IPS-18a (cell line): ENCODE data around the gene NF1.
A peak's percentile ranks its signal among the peaks of the same experiment; 100 is the strongest.
"Not testable (repeated sequence)": the region's sequence is repeated elsewhere in the genome, so short reads cannot be mapped to it uniquely, and the experiment has no call there.

Source experiments
- H3K27ac ChIP-seq: one replicate; pipeline ENCODE4 v1.5.1; 2013; ENCODE audit warnings: low read length
- H3K27me3 ChIP-seq: one replicate; pipeline ENCODE4 v1.6.1; 2013; ENCODE audit warnings: mild to moderate bottlenecking, low read length; ENCODE audit not compliant: control insufficient read depth, insufficient read depth
- H3K36me3 ChIP-seq: one replicate; pipeline ENCODE4 v1.6.1; 2013; ENCODE audit warnings: low read depth, low read length; ENCODE audit not compliant: control insufficient read depth
- H3K4me1 ChIP-seq: one replicate; pipeline ENCODE4 v1.6.1; 2013; ENCODE audit warnings: low read depth, low read length; ENCODE audit not compliant: control insufficient read depth
- H3K4me3 ChIP-seq: one replicate; pipeline ENCODE4 v1.5.1; 2013; ENCODE audit warnings: low read length
- H3K9ac ChIP-seq: one replicate; pipeline ENCODE4 v1.6.1; 2013; ENCODE audit warnings: mild to moderate bottlenecking, low read length, moderate library complexity
- H3K9me3 ChIP-seq: one replicate; pipeline ENCODE4 v1.6.1; 2013; ENCODE audit warnings: low read depth, low read length; ENCODE audit not compliant: control insufficient read depth

The NF1 gene

DNA sequence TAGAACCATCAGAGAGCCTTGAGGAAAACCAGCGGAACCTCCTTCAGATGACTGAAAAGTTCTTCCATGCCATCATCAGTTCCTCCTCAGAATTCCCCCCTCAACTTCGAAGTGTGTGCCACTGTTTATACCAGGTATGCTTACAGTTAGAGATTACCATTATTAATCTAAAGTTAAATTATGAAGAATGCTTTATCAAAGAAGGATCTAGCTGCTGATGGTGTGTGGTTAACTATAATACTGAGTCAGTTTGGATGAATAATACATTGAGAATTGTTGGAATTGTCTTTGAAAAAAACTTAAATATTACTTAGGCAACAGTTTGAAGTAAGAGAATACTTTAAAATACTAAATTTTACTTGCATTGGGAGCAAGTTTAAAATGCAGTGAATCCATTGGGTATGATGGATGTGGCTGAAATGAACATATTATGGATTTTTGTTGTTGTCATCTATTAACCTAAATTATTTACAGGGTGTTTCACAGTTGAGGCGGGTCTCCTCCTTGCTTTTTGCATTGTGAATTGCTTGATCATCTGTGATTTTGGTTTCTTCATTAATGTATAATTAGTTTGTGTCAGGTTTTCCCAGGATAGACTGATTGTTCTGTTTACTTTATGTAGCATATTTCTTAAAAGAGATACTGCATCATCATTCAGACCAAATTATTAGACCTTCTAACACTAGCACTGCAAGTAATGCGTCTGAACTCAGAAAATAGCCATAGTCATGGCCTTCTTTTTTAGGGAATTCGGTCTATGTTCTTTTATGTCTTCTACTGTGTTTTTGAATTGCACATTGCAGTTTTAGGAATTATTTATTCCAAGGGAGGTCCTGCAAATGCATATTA is 154.4 kb downstream of the NF1 start:
- no peak overlapping the region for H3K9ac ChIP-seq
- no peak overlapping the region for H3K4me3 ChIP-seq
- no peaks in the 10 kb centered on the region for H3K9me3 ChIP-seq
- H3K4me1 ChIP-seq, result peaks cover 3% of the 10 kb centered on the region
- peak overlapping the region; percentile 7 for H3K27ac ChIP-seq
- H3K36me3 ChIP-seq, result peaks cover 15% of the 10 kb centered on the region
- no peaks in the 10 kb centered on the region for H3K27me3 ChIP-seq

DNA sequence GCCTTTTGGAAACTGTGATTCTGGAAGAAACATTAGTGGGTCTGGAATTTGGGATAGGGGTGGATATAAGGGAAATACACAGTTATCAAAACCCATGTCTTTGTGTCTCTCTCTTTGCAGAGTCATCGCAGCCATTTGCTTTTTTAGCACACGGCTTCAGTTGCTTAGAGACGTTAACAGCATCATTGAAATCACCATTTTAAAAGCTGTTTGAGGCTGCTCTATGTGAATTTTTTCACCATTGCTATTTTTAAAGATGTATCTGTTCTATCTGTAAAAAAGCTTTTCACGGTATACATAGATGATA is 155.0 kb downstream of the NF1 start:
- Histone ChIP-seq H3K27ac (peak overlapping the region; percentile 7), H3K4me1 (peaks cover 3% of the 10 kb centered on the region), H3K27me3 (no peaks in the 10 kb centered on the region), H3K4me3 (no peak overlapping the region), H3K9me3 (no peaks in the 10 kb centered on the region), H3K36me3 (peaks cover 10% of the 10 kb centered on the region), H3K9ac (no peak overlapping the region)

DNA sequence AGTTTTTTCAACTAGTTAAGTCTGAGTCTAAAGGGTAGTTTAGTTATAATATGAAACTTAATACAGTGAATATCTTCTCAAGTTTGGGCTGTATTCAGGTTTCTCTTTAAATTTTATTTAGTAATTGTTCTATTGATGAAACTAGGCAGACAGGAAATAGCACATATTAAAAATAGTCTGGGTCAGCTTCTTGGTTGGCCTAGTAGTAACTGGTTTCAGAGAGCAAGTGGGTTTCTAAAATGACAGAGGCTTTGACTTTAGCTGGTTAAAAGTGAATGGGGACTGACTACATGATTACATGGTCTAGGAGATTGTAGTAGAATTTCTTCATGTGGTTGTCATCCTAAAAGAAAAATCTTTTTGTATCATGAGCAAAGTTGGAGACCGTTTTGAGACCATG is 155.5 kb downstream of the NF1 start:
- no peak overlapping the region for H3K9ac ChIP-seq
- peaks cover 6% of the 10 kb centered on the region for H3K36me3 ChIP-seq
- H3K4me3 ChIP-seq, result no peak overlapping the region
- H3K27ac ChIP-seq, result no peak overlapping the region
- H3K27me3 ChIP-seq, result no peaks in the 10 kb centered on the region
- no peaks in the 10 kb centered on the region for H3K9me3 ChIP-seq
- H3K4me1 ChIP-seq, result peaks cover 3% of the 10 kb centered on the region

DNA sequence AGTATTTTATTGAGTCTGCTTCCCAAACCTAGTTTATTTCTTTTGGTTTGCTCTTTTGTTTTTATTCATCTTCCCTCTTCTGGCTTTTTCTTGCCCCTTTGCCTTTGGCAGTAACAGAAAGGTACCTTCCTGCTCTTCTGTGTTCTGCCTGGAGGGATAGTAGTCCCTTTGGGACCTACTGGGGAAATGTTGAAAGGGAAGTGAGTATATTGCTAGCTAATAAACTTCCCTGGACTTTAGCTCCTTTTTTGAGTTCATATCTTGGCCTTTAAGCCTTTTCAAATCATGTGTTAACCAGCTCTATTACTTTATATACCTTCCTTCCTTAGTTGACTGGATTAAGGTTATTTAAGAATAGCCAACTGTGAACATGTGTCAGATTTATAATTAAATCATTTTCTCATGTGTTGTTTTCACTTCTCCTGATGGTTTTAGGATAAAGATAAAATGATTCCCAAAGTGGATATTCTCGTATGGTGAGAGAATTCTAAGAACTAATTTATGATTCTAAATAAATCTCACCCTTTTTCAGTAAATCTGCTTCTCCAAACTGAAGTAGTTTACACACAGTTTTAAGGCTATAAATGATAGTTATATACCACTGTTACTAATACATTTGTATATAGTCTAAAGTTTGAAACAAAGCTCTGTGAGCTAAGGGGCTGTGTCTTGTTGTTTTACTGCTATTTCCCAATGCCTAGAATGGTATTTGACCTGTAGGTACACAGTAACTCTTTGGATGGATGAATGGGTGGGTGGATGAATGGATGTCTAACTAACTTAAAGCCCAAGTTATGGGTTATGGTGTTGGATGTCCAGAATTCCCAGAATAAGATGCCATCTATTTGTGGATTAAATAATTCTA is 156.6 kb downstream of the NF1 start:
- H3K36me3 ChIP-seq, result peaks cover 4% of the 10 kb centered on the region
- no peaks in the 10 kb centered on the region for H3K9me3 ChIP-seq
- no peak overlapping the region for H3K9ac ChIP-seq
- H3K4me1 ChIP-seq, result no peaks in the 10 kb centered on the region
- H3K27ac ChIP-seq, result no peak overlapping the region
- no peaks in the 10 kb centered on the region for H3K27me3 ChIP-seq
- H3K4me3 ChIP-seq, result no peak overlapping the region

DNA sequence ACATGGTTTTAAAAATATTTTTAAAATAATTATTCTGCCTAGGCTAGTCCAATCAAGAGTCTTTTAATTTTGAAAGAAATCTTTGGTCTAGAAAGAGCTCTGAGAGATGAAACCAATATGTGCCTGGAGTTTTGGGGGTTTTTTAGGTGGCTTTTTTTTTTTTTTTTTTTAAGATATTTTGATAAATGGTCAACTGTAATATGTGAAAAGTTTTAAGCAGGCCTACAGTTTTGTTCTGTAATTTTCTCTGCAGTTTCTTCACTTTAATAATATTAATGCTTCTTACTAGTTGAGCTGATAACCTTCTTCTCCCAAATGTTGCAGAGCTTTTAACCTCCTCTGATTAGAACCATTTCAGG is 157.2 kb downstream of the NF1 start:
- Histone ChIP-seq H3K4me1 (no peaks in the 10 kb centered on the region), H3K9me3 (no peaks in the 10 kb centered on the region), H3K36me3 (no peaks in the 10 kb centered on the region), H3K9ac (no peak overlapping the region), H3K27me3 (no peaks in the 10 kb centered on the region), H3K27ac (no peak overlapping the region), H3K4me3 (no peak overlapping the region)

DNA sequence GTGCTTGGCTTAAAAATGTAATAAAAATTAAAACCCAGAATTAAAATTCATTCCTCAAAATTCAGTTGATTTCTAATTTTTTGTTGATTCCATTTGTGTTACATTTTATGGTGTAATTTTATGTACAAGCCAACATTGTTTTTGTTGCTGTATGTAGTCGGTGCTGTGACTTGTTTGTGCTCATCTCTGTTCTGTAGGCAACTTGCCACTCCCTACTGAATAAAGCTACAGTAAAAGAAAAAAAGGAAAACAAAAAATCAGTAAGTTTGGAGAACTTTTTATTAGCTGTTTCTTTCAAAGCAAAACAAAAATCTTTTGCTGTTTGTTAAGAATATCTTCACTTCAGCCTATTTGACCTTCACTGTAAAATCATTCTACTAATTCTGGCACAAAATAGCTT is 158.0 kb downstream of the NF1 start:
- Histone ChIP-seq H3K9ac (no peak overlapping the region), H3K4me3 (no peak overlapping the region), H3K36me3 (no peaks in the 10 kb centered on the region), H3K27me3 (no peaks in the 10 kb centered on the region), H3K27ac (no peak overlapping the region), H3K4me1 (no peaks in the 10 kb centered on the region), H3K9me3 (no peaks in the 10 kb centered on the region)

DNA sequence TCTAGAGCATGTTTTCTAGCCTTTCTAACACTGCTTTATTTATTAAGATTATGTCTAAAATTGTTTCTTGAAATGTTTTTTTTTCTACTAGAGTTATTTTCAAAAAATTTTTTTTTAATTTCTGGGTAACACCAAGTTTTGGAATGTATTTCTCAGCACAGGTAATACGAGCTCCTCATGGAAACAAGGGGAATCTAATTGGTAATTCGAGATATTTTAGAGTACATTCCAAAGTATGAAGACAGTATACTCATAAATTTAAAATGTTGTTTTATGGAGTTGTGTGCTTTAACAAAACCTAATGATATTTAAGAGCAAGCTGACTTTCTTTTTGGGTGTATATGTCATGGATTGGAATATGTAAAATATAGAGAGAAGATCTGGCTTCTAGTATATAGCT is 159.9 kb downstream of the NF1 start:
- Histone ChIP-seq H3K27me3 (no peaks in the 10 kb centered on the region), H3K9ac (no peak overlapping the region), H3K27ac (no peak overlapping the region), H3K4me3 (no peak overlapping the region), H3K9me3 (no peaks in the 10 kb centered on the region), H3K36me3 (no peaks in the 10 kb centered on the region), H3K4me1 (no peaks in the 10 kb centered on the region)

DNA sequence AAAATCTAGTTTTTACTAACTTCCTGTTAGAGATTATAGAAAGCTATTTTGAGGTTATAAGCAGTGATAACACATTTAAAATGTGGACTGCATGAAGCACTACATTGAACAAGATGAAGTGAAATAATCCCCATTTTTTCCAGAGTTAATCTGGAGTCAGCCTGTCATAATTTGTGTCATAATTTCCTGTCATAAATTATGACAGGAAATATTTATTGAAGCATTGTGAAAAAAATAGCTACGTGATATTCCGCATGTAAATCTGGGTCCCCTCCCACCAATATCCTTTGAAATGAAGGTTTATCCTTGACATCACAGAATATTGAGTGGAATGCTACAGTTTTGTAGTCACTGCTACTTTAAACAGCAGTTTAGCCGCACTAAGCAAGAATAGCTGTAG is 162.2 kb downstream of the NF1 start:
- no peak overlapping the region for H3K4me3 ChIP-seq

DNA sequence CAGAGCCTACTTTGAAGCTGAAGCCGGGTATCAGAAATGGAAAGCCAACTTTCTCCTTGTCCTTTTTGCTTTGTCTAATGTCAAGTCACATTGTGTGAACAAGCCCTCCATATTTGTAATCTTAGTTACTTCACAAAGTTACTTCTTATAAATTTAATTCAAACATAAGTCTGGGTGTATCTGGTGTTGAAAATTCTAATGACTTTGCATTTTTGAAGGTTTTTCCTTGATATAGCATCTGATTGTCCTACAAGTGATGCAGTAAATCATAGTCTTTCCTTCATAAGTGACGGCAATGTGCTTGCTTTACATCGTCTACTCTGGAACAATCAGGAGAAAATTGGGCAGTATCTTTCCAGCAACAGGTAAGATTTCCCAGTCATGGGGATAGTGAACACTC is 165.4 kb downstream of the NF1 start:
- Histone ChIP-seq H3K27me3 (no peaks in the 10 kb centered on the region), H3K4me1 (no peaks in the 10 kb centered on the region), H3K27ac (no peak overlapping the region), H3K9ac (no peak overlapping the region), H3K36me3 (peaks cover 8% of the 10 kb centered on the region), H3K9me3 (no peaks in the 10 kb centered on the region), H3K4me3 (no peak overlapping the region)

More for the DNA sequence above, 162.2 kb downstream of the NF1 start:
- no peak overlapping the region for H3K9ac ChIP-seq
- H3K9me3 ChIP-seq, result no peaks in the 10 kb centered on the region
- peaks cover 8% of the 10 kb centered on the region for H3K36me3 ChIP-seq
- no peaks in the 10 kb centered on the region for H3K4me1 ChIP-seq
- no peaks in the 10 kb centered on the region for H3K27me3 ChIP-seq
- no peak overlapping the region for H3K27ac ChIP-seq

DNA sequence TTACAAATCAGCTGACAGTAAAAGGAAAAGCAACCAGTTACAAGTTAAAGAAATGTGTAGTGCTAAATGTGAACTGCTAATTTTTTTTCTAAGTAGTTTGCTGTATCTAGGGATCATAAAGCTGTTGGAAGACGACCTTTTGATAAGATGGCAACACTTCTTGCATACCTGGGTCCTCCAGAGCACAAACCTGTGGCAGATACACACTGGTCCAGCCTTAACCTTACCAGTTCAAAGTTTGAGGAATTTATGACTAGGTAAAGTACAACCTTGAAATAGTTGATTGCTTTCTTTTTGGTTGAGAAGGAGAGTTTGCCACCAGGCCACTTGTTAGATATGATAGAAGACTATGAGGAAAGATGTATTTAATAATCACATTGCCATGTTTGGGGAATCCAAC is 166.8 kb downstream of the NF1 start:
- Histone ChIP-seq H3K4me1 (no peaks in the 10 kb centered on the region), H3K36me3 (peaks cover 8% of the 10 kb centered on the region), H3K27me3 (no peaks in the 10 kb centered on the region), H3K9ac (no peak overlapping the region), H3K27ac (no peak overlapping the region), H3K9me3 (no peaks in the 10 kb centered on the region), H3K4me3 (no peak overlapping the region)

DNA sequence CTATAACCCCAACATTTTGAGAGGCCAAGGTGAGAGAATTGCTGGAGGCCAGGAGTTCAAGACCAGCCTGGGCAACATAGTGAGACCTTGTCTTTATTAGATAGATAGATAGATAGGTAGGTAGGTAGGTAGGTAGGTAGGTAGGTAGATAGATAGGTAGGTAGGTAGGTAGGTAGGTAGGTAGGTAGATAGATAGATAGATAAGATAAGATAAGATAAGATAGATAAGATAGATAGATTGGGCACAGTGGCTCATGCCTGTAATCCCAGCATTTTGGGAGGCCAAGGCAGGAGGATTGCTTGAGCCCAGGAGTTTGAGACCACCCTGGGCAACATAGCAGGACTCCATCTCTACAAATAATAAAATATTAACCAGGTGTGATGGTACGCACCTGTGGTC is 168.1 kb downstream of the NF1 start:
- not testable (repeated sequence) for H3K4me3 ChIP-seq, H3K27me3 ChIP-seq, H3K9ac ChIP-seq, H3K27ac ChIP-seq, H3K4me1 ChIP-seq, H3K9me3 ChIP-seq
- H3K36me3 ChIP-seq, result peaks cover 15% of the 10 kb centered on the region

DNA sequence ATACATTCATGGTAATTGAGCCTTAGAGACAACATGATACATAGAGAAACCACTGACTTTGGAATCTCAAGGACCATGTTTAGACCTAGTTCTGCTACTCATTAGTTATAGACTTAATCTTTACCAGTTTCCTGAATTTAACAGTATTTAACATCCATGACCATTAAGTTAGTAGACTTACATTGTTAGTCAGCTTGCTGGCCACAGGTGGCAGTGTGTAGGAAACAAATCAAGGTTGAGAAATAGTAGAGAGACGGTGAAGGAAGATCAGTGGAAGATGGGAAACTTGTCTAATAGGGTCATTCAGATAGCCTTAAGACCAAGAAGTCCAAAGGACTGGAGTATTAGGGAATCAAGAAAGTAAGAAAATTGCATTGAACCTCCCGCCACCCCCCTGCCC is 171.3 kb downstream of the NF1 start:
- Histone ChIP-seq H3K4me3 (no peak overlapping the region), H3K27me3 (no peaks in the 10 kb centered on the region), H3K9ac (no peak overlapping the region), H3K4me1 (peaks cover 6% of the 10 kb centered on the region), H3K9me3 (no peaks in the 10 kb centered on the region), H3K27ac (no peak overlapping the region), H3K36me3 (peaks cover 8% of the 10 kb centered on the region)
